ENCODE data around the gene SAV1.

DNA sequence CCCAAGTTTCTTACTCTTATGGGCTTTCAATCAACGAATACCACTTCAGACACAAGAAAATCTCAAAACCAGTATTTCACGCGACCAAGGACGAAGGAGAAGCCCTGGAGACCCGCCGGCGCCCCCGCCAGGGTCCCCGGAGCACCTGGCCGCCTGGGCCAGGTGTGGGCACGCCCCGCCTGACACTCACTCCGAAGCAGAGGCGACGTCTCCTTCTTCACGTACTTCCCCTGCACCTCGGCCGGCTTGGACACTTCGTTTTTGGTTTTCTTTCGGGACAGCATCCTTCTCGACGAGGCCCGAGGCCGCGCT lies 466 bp downstream of the SAV1 start:
- TF ChIP-seq, protein P1, sequence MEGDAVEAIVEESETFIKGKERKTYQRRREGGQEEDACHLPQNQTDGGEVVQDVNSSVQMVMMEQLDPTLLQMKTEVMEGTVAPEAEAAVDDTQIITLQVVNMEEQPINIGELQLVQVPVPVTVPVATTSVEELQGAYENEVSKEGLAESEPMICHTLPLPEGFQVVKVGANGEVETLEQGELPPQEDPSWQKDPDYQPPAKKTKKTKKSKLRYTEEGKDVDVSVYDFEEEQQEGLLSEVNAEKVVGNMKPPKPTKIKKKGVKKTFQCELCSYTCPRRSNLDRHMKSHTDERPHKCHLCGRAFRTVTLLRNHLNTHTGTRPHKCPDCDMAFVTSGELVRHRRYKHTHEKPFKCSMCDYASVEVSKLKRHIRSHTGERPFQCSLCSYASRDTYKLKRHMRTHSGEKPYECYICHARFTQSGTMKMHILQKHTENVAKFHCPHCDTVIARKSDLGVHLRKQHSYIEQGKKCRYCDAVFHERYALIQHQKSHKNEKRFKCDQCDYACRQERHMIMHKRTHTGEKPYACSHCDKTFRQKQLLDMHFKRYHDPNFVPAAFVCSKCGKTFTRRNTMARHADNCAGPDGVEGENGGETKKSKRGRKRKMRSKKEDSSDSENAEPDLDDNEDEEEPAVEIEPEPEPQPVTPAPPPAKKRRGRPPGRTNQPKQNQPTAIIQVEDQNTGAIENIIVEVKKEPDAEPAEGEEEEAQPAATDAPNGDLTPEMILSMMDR (IDR thresholded peaks at IDR 0.05; ENCODE audit: insufficient read depth, low read length), result no peak
- no peak for TF ChIP-seq POLR2AphosphoS5 (IDR thresholded peaks at IDR 0.05; ENCODE audit: low read depth)
- TF ChIP-seq, protein P2, sequence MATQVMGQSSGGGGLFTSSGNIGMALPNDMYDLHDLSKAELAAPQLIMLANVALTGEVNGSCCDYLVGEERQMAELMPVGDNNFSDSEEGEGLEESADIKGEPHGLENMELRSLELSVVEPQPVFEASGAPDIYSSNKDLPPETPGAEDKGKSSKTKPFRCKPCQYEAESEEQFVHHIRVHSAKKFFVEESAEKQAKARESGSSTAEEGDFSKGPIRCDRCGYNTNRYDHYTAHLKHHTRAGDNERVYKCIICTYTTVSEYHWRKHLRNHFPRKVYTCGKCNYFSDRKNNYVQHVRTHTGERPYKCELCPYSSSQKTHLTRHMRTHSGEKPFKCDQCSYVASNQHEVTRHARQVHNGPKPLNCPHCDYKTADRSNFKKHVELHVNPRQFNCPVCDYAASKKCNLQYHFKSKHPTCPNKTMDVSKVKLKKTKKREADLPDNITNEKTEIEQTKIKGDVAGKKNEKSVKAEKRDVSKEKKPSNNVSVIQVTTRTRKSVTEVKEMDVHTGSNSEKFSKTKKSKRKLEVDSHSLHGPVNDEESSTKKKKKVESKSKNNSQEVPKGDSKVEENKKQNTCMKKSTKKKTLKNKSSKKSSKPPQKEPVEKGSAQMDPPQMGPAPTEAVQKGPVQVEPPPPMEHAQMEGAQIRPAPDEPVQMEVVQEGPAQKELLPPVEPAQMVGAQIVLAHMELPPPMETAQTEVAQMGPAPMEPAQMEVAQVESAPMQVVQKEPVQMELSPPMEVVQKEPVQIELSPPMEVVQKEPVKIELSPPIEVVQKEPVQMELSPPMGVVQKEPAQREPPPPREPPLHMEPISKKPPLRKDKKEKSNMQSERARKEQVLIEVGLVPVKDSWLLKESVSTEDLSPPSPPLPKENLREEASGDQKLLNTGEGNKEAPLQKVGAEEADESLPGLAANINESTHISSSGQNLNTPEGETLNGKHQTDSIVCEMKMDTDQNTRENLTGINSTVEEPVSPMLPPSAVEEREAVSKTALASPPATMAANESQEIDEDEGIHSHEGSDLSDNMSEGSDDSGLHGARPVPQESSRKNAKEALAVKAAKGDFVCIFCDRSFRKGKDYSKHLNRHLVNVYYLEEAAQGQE (IDR thresholded peaks at IDR 0.05; ENCODE audit: insufficient replicate concordance, low read depth), result no peak
- TF ChIP-seq SPI1 (IDR thresholded peaks at IDR 0.05; ENCODE audit: borderline replicate concordance, low read depth), result no peak
